Calu3 (cell line): ENCODE measurements around the gene ANKLE2. TPM values are rescaled to one million over a fixed set of nuclear protein-coding genes. Genes with fewer than 3 reads are reported as not detected.

Experiments used
- BruUV-seq: library from RNA; stranded (reverse); fragments of 400-500 nt; replicated peaks from 2 replicates; lab custom pipeline; 2021; lab: Mats Ljungman, UMichigan
- CTCF ChIA-PET: fragments of 300-600 bp; sonication (Branson Sonifier 250); formaldehyde crosslinking; loops from one replicate; lab custom pipeline; 2022; ENCODE audit warnings: antibody characterized with exemption; lab: Charles Lee
- DNase-seq: peaks from one replicate; pipeline ENCODE4 v3.0.0; 2022
- H3K27ac Mint-ChIP-seq: one replicate; pipeline ENCODE4 v1.8.0; 2022; ENCODE audit warnings: mixed read lengths; ENCODE audit not compliant: unreplicated experiment
- H3K27me3 Mint-ChIP-seq: one replicate; pipeline ENCODE4 v1.8.0; 2022; ENCODE audit warnings: mixed read lengths; ENCODE audit not compliant: unreplicated experiment
- H3K36me3 Mint-ChIP-seq: one replicate; pipeline ENCODE4 v1.8.0; 2022; ENCODE audit warnings: mild to moderate bottlenecking, moderate library complexity, mixed read lengths; ENCODE audit not compliant: insufficient read depth, unreplicated experiment
- H3K4me1 Mint-ChIP-seq: one replicate; pipeline ENCODE4 v1.8.0; 2022; ENCODE audit warnings: mild to moderate bottlenecking, low read depth, mixed read lengths; ENCODE audit not compliant: unreplicated experiment
- H3K4me3 Mint-ChIP-seq: one replicate; pipeline ENCODE4 v1.8.0; 2022; ENCODE audit warnings: mild to moderate bottlenecking, low read depth, moderate library complexity, mixed read lengths; ENCODE audit not compliant: unreplicated experiment
- H3K9me3 Mint-ChIP-seq: one replicate; pipeline ENCODE4 v1.8.0; 2022; ENCODE audit warnings: low read depth, mixed read lengths; ENCODE audit not compliant: unreplicated experiment
- CTCF ChIP-seq: fragments of 200-600 bp; IDR thresholded peaks from one replicate; pipeline ENCODE4 v1.8.0; 2022; ENCODE audit warnings: antibody characterized with exemption; ENCODE audit not compliant: unreplicated experiment
- intact Hi-C: fragments of 100-400 bp; cut with micrococcal nuclease; formaldehyde crosslinking; loops from one replicate; pipeline ENCODE4 v1.10.0; 2022; ENCODE audit not compliant: unreplicated experiment
- total RNA-seq: library from RNA; stranded (reverse); gene quantifications from 2 replicates; pipeline ENCODE4 v1.2.3, GENCODE V29; 2022

The ANKLE2 gene
- total RNA-seq, 1 experiment from 2014 or later: 190 TPM

- no peak overlapping the region for H3K4me3 Mint-ChIP-seq
- no peak overlapping the region for H3K27ac Mint-ChIP-seq
- BruUV-seq: no TSS peak
- peaks cover 2% of the 10 kb centered on the region for H3K9me3 Mint-ChIP-seq
- intact Hi-C loops: no loop called here
- TF ChIP-seq CTCF: no peak
- CTCF ChIA-PET: no interaction called here
- no peaks in the 10 kb centered on the region for H3K4me1 Mint-ChIP-seq
- DNase-seq: no peak
- H3K27me3 Mint-ChIP-seq: no peaks in the 10 kb centered on the region
- H3K36me3 Mint-ChIP-seq: peaks cover 97% of the 10 kb centered on the region
These were observed 34.4 kb downstream of the ANKLE2 start for GRCh38 chr12:132727091-132727794.

- Mint-ChIP-seq H3K36me3 (peaks cover 100% of the 10 kb centered on the region), H3K27ac (no peak overlapping the region), H3K4me3 (no peak overlapping the region), H3K27me3 (no peaks in the 10 kb centered on the region), H3K9me3 (no peaks in the 10 kb centered on the region), H3K4me1 (no peaks in the 10 kb centered on the region)
- CTCF ChIA-PET: no interaction called here
- DNase-seq: no peak
- TF ChIP-seq CTCF: no peak
- no TSS peak for BruUV-seq
- intact Hi-C loops: no loop called here
These were observed 35.2 kb downstream of the ANKLE2 start for GRCh38 chr12:132726386-132726785.

- H3K27ac Mint-ChIP-seq: no peak overlapping the region
- no peak for DNase-seq
- H3K4me3 Mint-ChIP-seq: no peak overlapping the region
- intact Hi-C loops: no loop called here
- H3K9me3 Mint-ChIP-seq: no peaks in the 10 kb centered on the region
- H3K36me3 Mint-ChIP-seq: peaks cover 99% of the 10 kb centered on the region
- CTCF ChIA-PET: no interaction called here
- no TSS peak for BruUV-seq
- no peaks in the 10 kb centered on the region for H3K27me3 Mint-ChIP-seq
- no peaks in the 10 kb centered on the region for H3K4me1 Mint-ChIP-seq
- TF ChIP-seq CTCF: no peak
These were observed 37.0 kb downstream of the ANKLE2 start for GRCh38 chr12:132724506-132725241.

- CTCF ChIA-PET: no interaction called here
- H3K4me1 Mint-ChIP-seq: no peaks in the 10 kb centered on the region
- DNase-seq: no peak
- BruUV-seq: no TSS peak
- H3K36me3 Mint-ChIP-seq: peaks cover 99% of the 10 kb centered on the region
- peak overlapping the region; percentile 24 for H3K27ac Mint-ChIP-seq
- H3K27me3 Mint-ChIP-seq: no peaks in the 10 kb centered on the region
- no peaks in the 10 kb centered on the region for H3K9me3 Mint-ChIP-seq
- H3K4me3 Mint-ChIP-seq: no peak overlapping the region
- TF ChIP-seq CTCF: no peak
- intact Hi-C loops: no loop called here
These were observed 37.9 kb downstream of the ANKLE2 start for GRCh38 chr12:132723764-132724140.
